Measurements from ENCODE around the gene GPR156.

The GPR156 gene

GRCh38 chr3:120276767-120277166, 8.3 kb downstream of the GPR156 start:
- no peak for TF ChIP-seq TAF1 (IDR thresholded peaks at IDR 0.05; ENCODE audit: borderline replicate concordance, insufficient read depth, low read length)

- TF ChIP-seq SIN3A (IDR thresholded peaks at IDR 0.05; ENCODE audit: borderline replicate concordance, insufficient read depth, low read length) (no peak), FOXP2 (optimal IDR thresholded peaks at IDR 0.05; ENCODE audit: borderline replicate concordance, extremely low read depth, extremely low read length, insufficient read depth) (no peak), POLR2AphosphoS5 (IDR thresholded peaks at IDR 0.05; ENCODE audit: low read depth, low read length) (no peak), TAF1 (IDR thresholded peaks at IDR 0.05; ENCODE audit: borderline replicate concordance, insufficient read depth, low read length) (no peak), REST (IDR thresholded peaks at IDR 0.05; ENCODE audit: insufficient read depth in 1 of 2, low read depth in 2 of 2, low read length in 2 of 2) (no peak)
Measured at GRCh38 chr3:120275618-120276017, 9.4 kb downstream of the GPR156 start.

- TF ChIP-seq POLR2AphosphoS5 (IDR thresholded peaks at IDR 0.05; ENCODE audit: low read depth, low read length) (no peak), TAF1 (IDR thresholded peaks at IDR 0.05; ENCODE audit: borderline replicate concordance, insufficient read depth, low read length) (no peak), SIN3A (IDR thresholded peaks at IDR 0.05; ENCODE audit: borderline replicate concordance, insufficient read depth, low read length) (no peak), FOXP2 (optimal IDR thresholded peaks at IDR 0.05; ENCODE audit: borderline replicate concordance, extremely low read depth, extremely low read length, insufficient read depth) (no peak), REST (IDR thresholded peaks at IDR 0.05; ENCODE audit: insufficient read depth in 1 of 2, low read depth in 2 of 2, low read length in 2 of 2) (no peak)
Measured at GRCh38 chr3:120274739-120275167, 10.3 kb downstream of the GPR156 start.

- TF ChIP-seq SIN3A (IDR thresholded peaks at IDR 0.05; ENCODE audit: borderline replicate concordance, insufficient read depth, low read length) (no peak), REST (IDR thresholded peaks at IDR 0.05; ENCODE audit: insufficient read depth in 1 of 2, low read depth in 2 of 2, low read length in 2 of 2) (no peak), FOXP2 (optimal IDR thresholded peaks at IDR 0.05; ENCODE audit: borderline replicate concordance, extremely low read depth, extremely low read length, insufficient read depth) (no peak), POLR2AphosphoS5 (IDR thresholded peaks at IDR 0.05; ENCODE audit: low read depth, low read length) (no peak), TAF1 (IDR thresholded peaks at IDR 0.05; ENCODE audit: borderline replicate concordance, insufficient read depth, low read length) (no peak)
Measured at GRCh38 chr3:120272286-120272685, 12.7 kb downstream of the GPR156 start.

GRCh38 chr3:120265989-120266388, 19.0 kb downstream of the GPR156 start:
- TF ChIP-seq SIN3A (IDR thresholded peaks at IDR 0.05; ENCODE audit: borderline replicate concordance, insufficient read depth, low read length) (no peak), REST (IDR thresholded peaks at IDR 0.05; ENCODE audit: insufficient read depth in 1 of 2, low read depth in 2 of 2, low read length in 2 of 2) (no peak), FOXP2 (optimal IDR thresholded peaks at IDR 0.05; ENCODE audit: borderline replicate concordance, extremely low read depth, extremely low read length, insufficient read depth) (no peak), TAF1 (IDR thresholded peaks at IDR 0.05; ENCODE audit: borderline replicate concordance, insufficient read depth, low read length) (no peak), POLR2AphosphoS5 (IDR thresholded peaks at IDR 0.05; ENCODE audit: low read depth, low read length) (no peak)
